ENCODE measurements around the gene ELN. TPM values are rescaled to one million over a fixed set of nuclear protein-coding genes. Genes with fewer than 3 reads are reported as not detected.

ELN gene
- total RNA-seq, 1 donor from 2014 or later, result 0.47 TPM

GRCh38 chr7:74006451-74007241 is 21.3 kb upstream of the ELN start:
- no peaks in the 10 kb centered on the region for H3K27me3 ChIP-seq
- no peaks in the 10 kb centered on the region for H3K4me1 ChIP-seq
- peak overlapping the region; percentile 70 for H3K4me3 Mint-ChIP-seq
- H2AFZ ChIP-seq (replicated peaks), result no peak overlapping the region
- no peaks in the 10 kb centered on the region for H3K36me3 ChIP-seq
- no peaks in the 10 kb centered on the region for H4K20me1 ChIP-seq (ENCODE audit: low read depth)
- no peak overlapping the region for H3K27ac ChIP-seq
- no peak for DNase-seq (ENCODE audit: low spot score)
- H3K79me2 ChIP-seq (ENCODE audit: low read depth), result no peaks in the 10 kb centered on the region
- no peaks in the 10 kb centered on the region for H3K36me3 Mint-ChIP-seq
- no peak overlapping the region for H3K4me2 ChIP-seq
- H3K9me3 Mint-ChIP-seq, result no peaks in the 10 kb centered on the region
- no peak overlapping the region for H3K9ac ChIP-seq
- H3K27me3 Mint-ChIP-seq (ENCODE audit: insufficient read depth, low read depth), result peaks cover 11% of the 10 kb centered on the region
- H3F3A ChIP-seq (ENCODE audit: low read depth), result no peaks in the 10 kb centered on the region
- H3K27ac Mint-ChIP-seq, result no peak overlapping the region
- peaks cover 2% of the 10 kb centered on the region for H3K4me1 Mint-ChIP-seq
- no peak overlapping the region for H3K4me3 ChIP-seq
- TF ChIP-seq EZH2 (IDR thresholded peaks at IDR 0.05) (no peak), CTCF (IDR thresholded peaks at IDR 0.05) (no peak), EZH2phosphoT487 (IDR thresholded peaks at IDR 0.05) (no peak)
- no peaks in the 10 kb centered on the region for H3K9me3 ChIP-seq (ENCODE audit: low read depth)

GRCh38 chr7:74007242-74007567 is 20.8 kb upstream of the ELN start:
- peaks cover 2% of the 10 kb centered on the region for H3K4me1 Mint-ChIP-seq
- no peaks in the 10 kb centered on the region for H3K36me3 Mint-ChIP-seq
- no peaks in the 10 kb centered on the region for H4K20me1 ChIP-seq (ENCODE audit: low read depth)
- no peaks in the 10 kb centered on the region for H3K79me2 ChIP-seq (ENCODE audit: low read depth)
- no peaks in the 10 kb centered on the region for H3K9me3 ChIP-seq (ENCODE audit: low read depth)
- H3K9ac ChIP-seq, result no peak overlapping the region
- no peak overlapping the region for H2AFZ ChIP-seq (replicated peaks)
- H3K27ac ChIP-seq, result no peak overlapping the region
- no peak overlapping the region for H3K4me3 ChIP-seq
- H3K27me3 Mint-ChIP-seq (ENCODE audit: insufficient read depth, low read depth), result peaks cover 11% of the 10 kb centered on the region
- no peak for TF ChIP-seq EZH2 (IDR thresholded peaks at IDR 0.05)
- no peaks in the 10 kb centered on the region for H3F3A ChIP-seq (ENCODE audit: low read depth)
- DNase-seq (ENCODE audit: low spot score), result no peak
- no peaks in the 10 kb centered on the region for H3K4me1 ChIP-seq
- H3K36me3 ChIP-seq, result no peaks in the 10 kb centered on the region
- no peak overlapping the region for H3K4me3 Mint-ChIP-seq
- no peaks in the 10 kb centered on the region for H3K27me3 ChIP-seq
- H3K9me3 Mint-ChIP-seq, result no peaks in the 10 kb centered on the region
- no peak overlapping the region for H3K4me2 ChIP-seq
- no peak overlapping the region for H3K27ac Mint-ChIP-seq

- Histone ChIP-seq H3K79me2 (ENCODE audit: low read depth) (no peaks in the 10 kb centered on the region), H2AFZ (replicated peaks) (no peak overlapping the region), H3K4me1 (peaks cover 1% of the 10 kb centered on the region), H3K4me2 (no peak overlapping the region), H3K4me3 (no peak overlapping the region), H4K20me1 (ENCODE audit: low read depth) (no peaks in the 10 kb centered on the region), H3K27me3 (no peaks in the 10 kb centered on the region), H3K9ac (no peak overlapping the region), H3K27ac (no peak overlapping the region), H3F3A (ENCODE audit: low read depth) (no peaks in the 10 kb centered on the region), H3K36me3 (no peaks in the 10 kb centered on the region), H3K9me3 (ENCODE audit: low read depth) (no peaks in the 10 kb centered on the region)
- no peaks in the 10 kb centered on the region for H3K4me1 Mint-ChIP-seq
- H3K27ac Mint-ChIP-seq, result peak overlapping the region; percentile 13
- peaks cover 11% of the 10 kb centered on the region for H3K27me3 Mint-ChIP-seq (ENCODE audit: insufficient read depth, low read depth)
- H3K9me3 Mint-ChIP-seq, result no peaks in the 10 kb centered on the region
- no peak for DNase-seq (ENCODE audit: low spot score)
- H3K4me3 Mint-ChIP-seq, result no peak overlapping the region
- no peaks in the 10 kb centered on the region for H3K36me3 Mint-ChIP-seq
- TF ChIP-seq EZH2 (IDR thresholded peaks at IDR 0.05) (no peak), CTCF (IDR thresholded peaks at IDR 0.05) (no peak), EZH2phosphoT487 (IDR thresholded peaks at IDR 0.05) (no peak)
Observed at GRCh38 chr7:74008687-74009086, 19.3 kb upstream of the ELN start.

- H3K4me2 ChIP-seq, result no peak overlapping the region
- H3K36me3 ChIP-seq, result no peaks in the 10 kb centered on the region
- Mint-ChIP-seq H3K9me3 (no peaks in the 10 kb centered on the region), H3K36me3 (no peaks in the 10 kb centered on the region), H3K27ac (peak overlapping the region; percentile 8), H3K4me1 (no peaks in the 10 kb centered on the region), H3K4me3 (no peak overlapping the region), H3K27me3 (ENCODE audit: insufficient read depth, low read depth) (peaks cover 11% of the 10 kb centered on the region)
- no peaks in the 10 kb centered on the region for H3K9me3 ChIP-seq (ENCODE audit: low read depth)
- TF ChIP-seq EZH2phosphoT487 (IDR thresholded peaks at IDR 0.05) (no peak), EZH2 (IDR thresholded peaks at IDR 0.05) (no peak), CTCF (IDR thresholded peaks at IDR 0.05) (no peak)
- no peaks in the 10 kb centered on the region for H3F3A ChIP-seq (ENCODE audit: low read depth)
- no peak overlapping the region for H3K9ac ChIP-seq
- DNase-seq (ENCODE audit: low spot score), result no peak
- peaks cover 8% of the 10 kb centered on the region for H3K4me1 ChIP-seq
- H2AFZ ChIP-seq (replicated peaks), result no peak overlapping the region
- H4K20me1 ChIP-seq (ENCODE audit: low read depth), result no peaks in the 10 kb centered on the region
- no peak overlapping the region for H3K27ac ChIP-seq
- H3K4me3 ChIP-seq, result no peak overlapping the region
- no peaks in the 10 kb centered on the region for H3K79me2 ChIP-seq (ENCODE audit: low read depth)
- no peaks in the 10 kb centered on the region for H3K27me3 ChIP-seq
Observed at GRCh38 chr7:74009719-74010118, 18.3 kb upstream of the ELN start.
